HepG2 (cell line): Measurements from ENCODE around the gene EEF1AKMT4. TPM values are rescaled to one million over a fixed set of nuclear protein-coding genes. Genes with fewer than 3 reads are reported as not detected.

ENCODE experiments used
- ATAC-seq: fragments of 200-7000 bp; cut with Tn5 transposase; 3 replicates; pipeline ENCODE4 v1.9.1; 2020; ENCODE audit warnings: mild to moderate bottlenecking, moderate library complexity
- BruUV-seq: library from RNA; stranded (reverse); fragments of 400-500 nt; replicated peaks from 2 replicates; lab custom pipeline; 2021; lab: Mats Ljungman, UMichigan
- CTCF ChIA-PET: fragments of 300-600 bp; formaldehyde crosslinking; extraction: SDS; loops from one replicate; lab custom pipeline; 2021; ENCODE audit warnings: low total read pairs, inconsistent platforms, low intra/inter-chr PET ratio; lab: Yijun Ruan, JAX
- POLR2A ChIA-PET: fragments of 350-600 bp; sonication (Branson Sonifier 250); formaldehyde crosslinking; loops from one replicate; lab custom pipeline; 2020; ENCODE audit warnings: antibody characterized with exemption, inconsistent platforms; lab: Yijun Ruan, JAX
- DNase-seq: peaks from one replicate; pipeline ENCODE4 v3.0.0-alpha.2; 2015; ENCODE audit warnings: low spot score
- FAIRE-seq: peaks from 3 replicates; lab custom pipeline; 2011; peaks lifted over from hg19 to GRCh38; lab: Jason Lieb, UNC
- H2AFZ ChIP-seq: one replicate; pipeline ENCODE4 v1.6.1; 2011; ENCODE audit warnings: low read length, inconsistent platforms
- H3K27ac ChIP-seq: fragments of 300-600 bp; 3 replicates; pipeline ENCODE4 v1.8.0; 2011; ENCODE audit warnings: mixed run types, mild to moderate bottlenecking, mixed read lengths, low read length, inconsistent platforms; ENCODE audit not compliant: insufficient read depth; ENCODE audit errors: extremely low read length
- H3K27me3 ChIP-seq, 2 experiments: fragments of 200-600 bp in 1 of 2; 2 replicates in 1 of 2; 3 replicates in 1 of 2; pipeline versions ENCODE4 v1.6.0 to v1.8.0; 2011; ENCODE audit warnings: low read length in 2 of 2, mild to moderate bottlenecking in 2 of 2, moderate library complexity in 2 of 2, inconsistent platforms in 1 of 2; ENCODE audit not compliant: insufficient read depth in 2 of 2, control insufficient read depth in 1 of 2
- H3K36me3 ChIP-seq, 2 experiments: fragments of 200-600 bp in 1 of 2; replicated peaks in 1 of 2; 2 replicates in 1 of 2; 3 replicates in 1 of 2; pipeline versions ENCODE4 v1.5.1 to v1.8.0; 2011; ENCODE audit warnings: low read length in 2 of 2, inconsistent platforms in 1 of 2; ENCODE audit not compliant: insufficient read depth in 2 of 2, control insufficient read depth in 1 of 2
- H3K4me1 ChIP-seq: 2 replicates; pipeline ENCODE4 v1.5.1; 2012; ENCODE audit warnings: low read length, inconsistent platforms; ENCODE audit not compliant: insufficient read depth
- H3K4me2 ChIP-seq: 2 replicates; pipeline ENCODE4 v1.6.0; 2011; ENCODE audit warnings: low read depth, low read length, inconsistent platforms
- H3K4me3 ChIP-seq, 3 experiments: fragments of 200-600 bp in 1 of 3; sonication (generic), shearing (Covaris generic) in 1 of 3; replicated peaks in 1 of 3; 2 replicates each; pipeline ENCODE4 v1.5.1; 2011 to 2016; ENCODE audit warnings: low read length in 3 of 3, inconsistent platforms in 2 of 3, low read depth in 2 of 3, mild to moderate bottlenecking in 2 of 3, control low read depth in 1 of 3, mixed read lengths in 1 of 3; ENCODE audit not compliant: insufficient read depth in 1 of 3
- H3K79me2 ChIP-seq: one replicate; pipeline ENCODE4 v1.6.1; 2011; ENCODE audit warnings: low read length, inconsistent platforms; ENCODE audit not compliant: insufficient read depth
- H3K9ac ChIP-seq: 2 replicates; pipeline ENCODE4 v1.6.0; 2011; ENCODE audit warnings: mild to moderate bottlenecking, low read depth, low read length, inconsistent platforms; ENCODE audit not compliant: insufficient read depth
- H3K9me3 ChIP-seq: 2 replicates; pipeline ENCODE4 v1.5.1; 2012; ENCODE audit warnings: mild to moderate bottlenecking, low read length
- H4K20me1 ChIP-seq: 2 replicates; pipeline ENCODE4 v1.6.0; 2011; ENCODE audit warnings: inconsistent platforms, mild to moderate bottlenecking, low read length, moderate library complexity; ENCODE audit not compliant: insufficient read depth
- ASH2L ChIP-seq: fragments of 300-600, 200-600 bp; sonication (generic); IDR thresholded peaks from 2 replicates; pipeline ENCODE4 v1.7.0; 2017; ENCODE audit warnings: low read depth, mild to moderate bottlenecking, moderate library complexity, mixed read lengths, low read length; ENCODE audit not compliant: insufficient read length
- IRF2 ChIP-seq: IDR thresholded peaks from 2 replicates; pipeline ENCODE4 v1.6.1; 2018; ENCODE audit warnings: missing genetic modification reagents, missing compliant biosample characterization
- KDM1A ChIP-seq: IDR thresholded peaks from 2 replicates; pipeline ENCODE4 v1.6.1; 2016; ENCODE audit warnings: missing compliant biosample characterization
- KIAA2018 ChIP-seq: sonication (generic); formaldehyde crosslinking; IDR thresholded peaks from 2 replicates; pipeline ENCODE4 v1.5.0; 2020; ENCODE audit warnings: mild to moderate bottlenecking, missing genetic modification reagents, borderline replicate concordance
- MAF1 ChIP-seq: sonication (generic); formaldehyde crosslinking; IDR thresholded peaks from 2 replicates; pipeline ENCODE4 v1.5.0; 2020; ENCODE audit warnings: missing genetic modification reagents, borderline replicate concordance
- PAXIP1 ChIP-seq: sonication (generic); formaldehyde crosslinking; conservative IDR thresholded peaks from 2 replicates; pipeline ENCODE4 v1.4.0; 2020; ENCODE audit warnings: mild to moderate bottlenecking, missing genetic modification reagents, moderate library complexity
- ZFY ChIP-seq: sonication (generic); formaldehyde crosslinking; IDR thresholded peaks from 2 replicates; pipeline ENCODE4 v1.4.0; 2020; ENCODE audit warnings: missing genetic modification reagents
- ZNF121 ChIP-seq: sonication (generic); formaldehyde crosslinking; IDR thresholded peaks from 2 replicates; pipeline ENCODE4 v1.5.0; 2020; ENCODE audit warnings: mild to moderate bottlenecking, missing genetic modification reagents
- ZNF20 ChIP-seq: sonication (generic); formaldehyde crosslinking; IDR thresholded peaks from 2 replicates; pipeline ENCODE4 v1.4.0; 2020; ENCODE audit warnings: mild to moderate bottlenecking, moderate library complexity, missing genetic modification reagents
- ZNF468 ChIP-seq: sonication (generic); formaldehyde crosslinking; IDR thresholded peaks from 2 replicates; pipeline ENCODE4 v1.8.0; 2022; ENCODE audit warnings: mild to moderate bottlenecking, moderate library complexity, missing genetic modification reagents
- ZNF773 ChIP-seq: sonication (generic); formaldehyde crosslinking; IDR thresholded peaks from 2 replicates; pipeline ENCODE4 v1.4.0; 2020; ENCODE audit warnings: missing genetic modification reagents, borderline replicate concordance
- ZNF816 ChIP-seq: sonication (generic); formaldehyde crosslinking; IDR thresholded peaks from 2 replicates; pipeline ENCODE4 v1.8.0; 2022; ENCODE audit warnings: missing genetic modification reagents, mild to moderate bottlenecking, borderline replicate concordance
- WGBS: methylation state at CpG from one replicate; pipeline ENCODE4 v1.1.6; 2017; ENCODE audit warnings: low lambda C conversion rate; 5-methylcytosine and 5-hydroxymethylcytosine counted together
- in situ Hi-C: cut with HindIII; loops from 2 replicates; pipeline ENCODE4 v1.10.0; 2017; ENCODE audit warnings: low pct_unique_long_range_greater_than_20kb; ENCODE audit not compliant: extremely low pct_ligation_motif_present
- intact Hi-C: fragments of 100-400 bp; cut with micrococcal nuclease; formaldehyde crosslinking; loops from one replicate; pipeline ENCODE4 v1.10.0; 2022; ENCODE audit not compliant: unreplicated experiment
- polyA plus RNA-seq, 8 experiments: library from polyadenylated mRNA; depleted of rRNA in 3 of 8; stranded (reverse) in 7 of 8; unstranded in 1 of 8; fragments of >200 nt; fragmentation: Illumina TruSeq in 4 of 8; extraction: Trizol in 4 of 8; gene quantifications; 2 replicates each; pipeline versions ENCODE4 v1.2.1 to v1.2.3, GENCODE V29; 2011 to 2016; ENCODE audit warnings: low read depth in 4 of 8, missing spikeins in 1 of 8, mixed read lengths in 1 of 8; ENCODE audit not compliant: insufficient read depth in 1 of 8
- total RNA-seq, 5 experiments: library from RNA; depleted of rRNA; stranded (reverse); fragments of >200 nt; fragmentation: Illumina TruSeq; extraction: Trizol; gene quantifications; 2 replicates each; pipeline ENCODE4 v1.2.3, GENCODE V29; 2016; ENCODE audit warnings: low read depth in 1 of 5

The EEF1AKMT4 gene
- total and polyA plus RNA-seq, 2 of the 13 experiments (the other 11 are each of a cell fraction or from before 2014, with no cell fraction given), result 13.1 to 15.8 TPM

DNA sequence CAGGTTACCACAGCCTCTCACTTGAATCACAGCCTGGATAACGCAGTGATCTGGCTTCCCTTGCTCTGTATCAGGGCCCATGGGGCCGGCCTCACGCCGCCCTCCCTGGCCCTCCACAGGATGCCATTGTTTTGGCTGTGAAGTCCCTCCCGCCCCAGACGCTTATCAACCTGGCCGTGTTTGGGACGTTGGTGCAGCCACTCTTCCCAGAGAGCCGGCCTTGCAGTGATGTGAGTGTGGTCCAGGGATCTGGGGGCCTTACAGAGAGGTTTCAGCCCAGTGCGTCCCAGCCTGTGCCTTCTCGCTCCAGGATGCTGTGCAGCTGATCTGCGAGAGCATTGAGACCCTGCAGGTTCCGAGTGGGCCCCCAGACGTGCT lies 13.4 kb upstream of the EEF1AKMT4 start:
- no peak overlapping the region for H3K9ac ChIP-seq
- WGBS, result 16% methylated on average over 9 of the region's 14 CpGs
- FAIRE-seq, result no peak
- intact Hi-C loops (no loop called here), in situ Hi-C loops (no loop called here)
- TF ChIP-seq KIAA2018 (no peak), KDM1A (CRISPR knock-in tag) (no peak), PAXIP1 (CRISPR knock-in tag) (no peak), ZNF468 (no peak), ZFY (CRISPR knock-in tag) (no peak), ZNF20 (CRISPR knock-in tag) (no peak), ASH2L (no peak), ZNF773 (no peak), MAF1 (CRISPR knock-in tag) (no peak), ZNF121 (CRISPR knock-in tag) (no peak), ZNF816 (CRISPR knock-in tag) (no peak), IRF2 (CRISPR knock-in tag) (no peak)
- ChIA-PET CTCF (no interaction called here), POLR2A (no interaction called here)
- peaks cover 15 to 78% of the 10 kb centered on the region in 2 experiments; a peak in 4 of 5 replicates for H3K27me3 ChIP-seq
- no peak overlapping the region for H3K4me2 ChIP-seq
- H3K27ac ChIP-seq, result no peak overlapping the region
- no peaks in the 10 kb centered on the region for H3K79me2 ChIP-seq
- DNase-seq, result no peak
- H3K36me3 ChIP-seq, result no peaks in the 10 kb centered on the region
- H3K9me3 ChIP-seq, result no peaks in the 10 kb centered on the region
- BruUV-seq, result no TSS peak
- no peak overlapping the region for H2AFZ ChIP-seq
- peaks cover 3% of the 10 kb centered on the region; the same call in 1 of the 2 replicates for H3K4me1 ChIP-seq
- no peaks in the 10 kb centered on the region; the same call in 1 of the 2 replicates for H4K20me1 ChIP-seq
- no peak overlapping the region for H3K4me3 ChIP-seq
- ATAC-seq, result no peak
